ENCODE measurements around the gene PER1. TPM values are rescaled to one million over a fixed set of nuclear protein-coding genes. Genes with fewer than 3 reads are reported as not detected.

The PER1 gene
- total and polyA plus RNA-seq, 9 of the 15 experiments (the other 6 are each of a cell fraction or from before 2014, with no cell fraction given): 0.13 to 26.0 (median 3.4) TPM

- Histone ChIP-seq H3K36me3 (ENCODE audit: control insufficient read depth, insufficient read depth, low read length) (peaks cover 23% of the 10 kb centered on the region; the same call in 2 of the 3 replicates), H2AFZ (ENCODE audit: low read depth, low read length) (peak overlapping the region; percentile 77), H3K4me1 (replicated peaks in 1 of 2; ENCODE audit: control insufficient read depth in 2 of 2, insufficient read depth in 2 of 2, low read length in 2 of 2) (peaks cover 42 to 68% of the 10 kb centered on the region in 2 experiments), H3K27me3 (ENCODE audit: control insufficient read depth in 2 of 2, insufficient read depth in 2 of 2, low read length in 2 of 2) (no peaks in the 10 kb centered on the region), H4K20me1 (replicated peaks; ENCODE audit: control insufficient read depth, insufficient read depth, low read length) (0 out of 2 replicates have a peak, but pooled peaks cover 6% of the 10 kb centered on the region), H3K27ac (ENCODE audit: extremely low read depth, low read depth, low read length) (peak overlapping the region; percentile 86), H3K4me2 (ENCODE audit: insufficient read depth, low read length) (peak overlapping the region; percentile 90), H3K9me1 (ENCODE audit: control insufficient read depth, insufficient read depth, low read length) (no peaks in the 10 kb centered on the region), H3K79me2 (ENCODE audit: control insufficient read depth, insufficient read depth, low read length) (peaks cover 48% of the 10 kb centered on the region), H3K9ac (ENCODE audit: insufficient read depth in 1 of 2, low read depth in 2 of 2, low read length in 2 of 2) (peak overlapping the region; percentile 76 to 95), H3K9me3 (replicated peaks; ENCODE audit: control insufficient read depth, insufficient read depth, low read depth, low read length) (no peaks in the 10 kb centered on the region), H3K4me3 (peak overlapping the region; percentile 52)
- intact Hi-C loops (cut with micrococcal nuclease) (loop anchor here (1.0 kb wide), 2 partner anchors 18 to 36 kb away; no protein-coding TSS in a partner anchor), in situ Hi-C loops (cut with MboI) (no loop called here)
- POLR2A ChIA-PET: interaction anchor here (0.6 to 8.6 kb wide), 10 partner anchors 15 to 874 kb away, joined by 3 to 105 read pairs (median 3); partner anchors contain the start of gene AURKB
- CTCF ChIA-PET (ENCODE audit: low intra/inter-chr PET ratio): no interaction called here
- WGBS (ENCODE audit: insufficient coverage, low coverage, missing lambda C conversion rate): under 1% methylated on average over 36 of the region's 59 CpGs
- FAIRE-seq: peak; percentile 98
- ATAC-seq: peak; percentile 83
- peak; percentile 88 to 99 (median 92) for DNase-seq (ENCODE audit: extremely low read depth in 1 of 4, low spot score in 3 of 4)
- no TSS peak for BruUV-seq (replicated peaks)
- TF ChIP-seq ARID3A (IDR thresholded peaks at IDR 0.05; ENCODE audit: borderline replicate concordance, low read depth, low read length): peak; percentile 57; the same call in 1 of the 2 replicates
- TF ChIP-seq PML (IDR thresholded peaks at IDR 0.05; ENCODE audit: low read length): peak; percentile 53; the same call in 1 of the 2 replicates
- peak; percentile 30; the same call in 1 of the 2 replicates for TF ChIP-seq EP300 (IDR thresholded peaks at IDR 0.05; ENCODE audit: low read length)
- no peak for TF ChIP-seq COPS2 (conservative IDR thresholded peaks at IDR 0.05)
- peak; percentile 20; the same call in 1 of the 2 replicates for TF ChIP-seq THAP12 (CRISPR knock-in tag; IDR thresholded peaks at IDR 0.05)
- TF ChIP-seq BHLHE40 (IDR thresholded peaks at IDR 0.05; ENCODE audit: low read length): peak; percentile 98
- peak; percentile 71 for TF ChIP-seq POLR2A (conservative IDR thresholded peaks at IDR 0.05)
- peak; percentile 99 for TF ChIP-seq HNRNPLL (IDR thresholded peaks at IDR 0.05; ENCODE audit: low read depth, low read length, poor library complexity, severe bottlenecking)
- no peak for TF ChIP-seq HDAC3 (IDR thresholded peaks at IDR 0.05; ENCODE audit: borderline replicate concordance, partially characterized antibody)
- peak; percentile 99 for TF ChIP-seq LEF1 (IDR thresholded peaks at IDR 0.05)
- TF ChIP-seq PHTF2 (CRISPR knock-in tag; IDR thresholded peaks at IDR 0.05): no peak
- TF ChIP-seq RFX1 (IDR thresholded peaks at IDR 0.05): peak; percentile 53
- TF ChIP-seq HDAC2 (IDR thresholded peaks at IDR 0.05): peak; percentile 34; the same call in 1 of the 2 replicates
- no peak for TF ChIP-seq CEBPG (CRISPR knock-in tag; IDR thresholded peaks at IDR 0.05)
- TF ChIP-seq CEBPG (tag; conservative IDR thresholded peaks at IDR 0.05 in 1 of 2, IDR thresholded peaks at IDR 0.05 in 1 of 2): no peak
- TF ChIP-seq TCF7 (IDR thresholded peaks at IDR 0.05; ENCODE audit: borderline replicate concordance): 0 out of 2 replicates have a peak, but pooled peaks have one; percentile 39
- peak; percentile 83 for TF ChIP-seq CHD2 (IDR thresholded peaks at IDR 0.05; ENCODE audit: low read depth, low read length)
- no peak for TF ChIP-seq SNIP1 (IDR thresholded peaks at IDR 0.05; ENCODE audit: low read depth)
- TF ChIP-seq MAZ (CRISPR knock-in tag; conservative IDR thresholded peaks at IDR 0.05 in 1 of 2, IDR thresholded peaks at IDR 0.05 in 1 of 2): peak; percentile 45 to 75
These were observed 4.2 kb upstream of the PER1 start for GRCh38 chr17:8156246-8156992.

Data from K562 (cell line).